GM12875 (cell line): ENCODE results near the gene BRS3.

Experiments
- H3K4me3 ChIP-seq: one replicate; pipeline ENCODE4 v1.5.1; 2011; ENCODE audit warnings: low read depth, low read length, control low read depth
- CTCF ChIP-seq: IDR thresholded peaks from 2 replicates; pipeline ENCODE4 v1.5.1; 2011; ENCODE audit warnings: low read depth, mild to moderate bottlenecking, control low read depth, inconsistent platforms, low read length, moderate library complexity, borderline replicate concordance; ENCODE audit not compliant: insufficient read depth

BRS3 gene

GRCh38 chrX:136468391-136469103, 19.2 kb upstream of the BRS3 start:
- no peak overlapping the region for H3K4me3 ChIP-seq
- no peak for TF ChIP-seq CTCF

GRCh38 chrX:136473663-136474062, 14.1 kb upstream of the BRS3 start:
- no peak for TF ChIP-seq CTCF
- no peak overlapping the region for H3K4me3 ChIP-seq

DNA sequence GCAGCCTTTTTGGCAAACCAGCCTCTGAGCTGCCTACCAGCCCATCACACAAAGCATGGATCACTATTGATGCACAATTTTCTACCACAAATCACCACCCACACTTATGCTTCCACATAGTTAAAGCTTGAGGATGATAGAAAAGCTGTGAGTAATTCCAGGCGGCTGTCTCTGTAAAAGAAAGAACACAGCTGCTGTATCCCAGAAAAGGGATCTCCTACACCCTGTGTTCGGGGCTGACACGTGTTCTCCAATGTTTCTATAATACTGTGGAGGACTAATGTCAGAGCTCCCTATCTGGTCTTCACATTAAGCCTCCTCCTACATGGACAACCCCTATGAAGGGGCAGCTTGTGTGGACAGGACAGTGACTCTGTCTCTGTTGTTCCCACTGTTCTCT, 12.5 kb upstream of the BRS3 start:
- TF ChIP-seq CTCF: no peak
- H3K4me3 ChIP-seq: no peak overlapping the region

- H3K4me3 ChIP-seq: no peak overlapping the region
- no peak for TF ChIP-seq CTCF
These were observed 11.2 kb upstream of the BRS3 start for GRCh38 chrX:136476501-136476900.

DNA sequence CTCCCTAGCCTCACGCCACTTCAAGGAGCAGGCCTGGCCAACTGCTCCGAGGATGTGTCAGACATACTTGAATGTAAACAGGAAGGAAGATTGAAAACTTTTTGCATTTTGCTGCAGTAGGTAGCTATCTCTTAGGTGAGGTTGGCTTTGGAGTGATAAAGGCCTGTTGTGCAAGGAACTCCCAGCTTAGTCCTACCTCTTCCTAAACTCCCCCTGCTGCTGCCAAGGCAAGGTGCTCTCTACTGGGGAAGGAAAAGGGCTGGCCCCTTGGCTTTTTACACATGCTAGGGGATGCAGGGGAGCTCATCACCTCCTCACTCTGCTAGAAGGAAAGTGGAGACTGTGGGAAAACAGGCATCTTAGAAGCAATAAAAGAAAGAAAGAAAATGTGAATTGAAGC, 10.7 kb upstream of the BRS3 start:
- peak; percentile 30; the same call in 1 of the 2 replicates for TF ChIP-seq CTCF
- H3K4me3 ChIP-seq: no peak overlapping the region

DNA sequence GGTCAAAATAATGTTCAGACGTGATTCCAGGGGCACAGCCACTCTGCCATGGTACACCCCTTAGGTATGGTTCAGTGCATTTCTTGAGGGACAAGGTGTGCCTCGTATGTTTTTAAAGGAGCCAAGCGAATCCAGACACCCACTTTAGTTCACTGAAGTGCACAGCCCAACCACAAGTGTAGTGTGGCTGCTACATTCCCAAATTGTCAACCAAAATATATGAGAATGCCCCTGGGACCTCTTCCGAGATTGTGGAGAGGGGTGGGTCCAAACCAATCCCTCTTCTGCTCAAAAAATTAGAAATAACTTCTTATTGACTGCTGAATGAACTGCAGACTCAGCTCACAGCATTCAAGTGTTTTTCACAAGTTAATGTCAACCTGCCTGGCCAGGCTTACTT, 7.4 kb upstream of the BRS3 start:
- no peak for TF ChIP-seq CTCF
- H3K4me3 ChIP-seq: no peak overlapping the region

- no peak overlapping the region for H3K4me3 ChIP-seq
- no peak for TF ChIP-seq CTCF
These were observed 959 bp downstream of the BRS3 start for GRCh38 chrX:136488706-136489105.
